C4-2B (cell line): ENCODE results near the gene PGAP2.
"Not testable (repeated sequence)": the region's sequence is repeated elsewhere in the genome, so short reads cannot be mapped to it uniquely, and the experiment has no call there.

Experiments used
- H3K27ac ChIP-seq: fragments of 450-650 bp; 2 replicates; pipeline ENCODE4 v1.5.1; 2017
- ZFX ChIP-seq: fragments of 450-650 bp; IDR thresholded peaks from 2 replicates; pipeline ENCODE4 v1.6.1; 2017
- TF ChIP-seq, protein P1 (sequence below): fragments of 450-650 bp; conservative IDR thresholded peaks from 2 replicates; pipeline ENCODE4 v1.5.1; 2017; ENCODE audit warnings: mild to moderate bottlenecking

The PGAP2 gene

DNA sequence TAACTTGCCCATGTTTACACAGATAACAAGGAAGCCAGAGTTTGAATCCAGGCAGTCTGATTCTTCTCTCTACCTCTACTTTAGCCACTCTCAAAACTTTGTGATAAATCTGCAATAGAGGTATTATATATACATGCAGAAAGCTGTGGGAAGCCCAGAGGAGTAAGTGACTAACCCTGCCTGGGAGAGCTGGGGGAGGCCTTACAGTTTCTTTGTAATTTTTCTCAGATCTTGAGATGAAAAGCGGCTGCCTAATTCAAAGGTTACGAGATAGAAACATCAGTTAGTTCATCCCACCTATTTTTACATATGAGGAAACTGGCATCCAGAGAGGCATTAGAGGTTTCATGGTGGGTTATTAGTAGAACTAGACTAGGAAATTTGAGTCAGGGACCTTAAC, 52.0 kb downstream of the PGAP2 start:
- H3K27ac ChIP-seq: no peak overlapping the region
- TF ChIP-seq ZFX: no peak
- TF ChIP-seq, protein P1, sequence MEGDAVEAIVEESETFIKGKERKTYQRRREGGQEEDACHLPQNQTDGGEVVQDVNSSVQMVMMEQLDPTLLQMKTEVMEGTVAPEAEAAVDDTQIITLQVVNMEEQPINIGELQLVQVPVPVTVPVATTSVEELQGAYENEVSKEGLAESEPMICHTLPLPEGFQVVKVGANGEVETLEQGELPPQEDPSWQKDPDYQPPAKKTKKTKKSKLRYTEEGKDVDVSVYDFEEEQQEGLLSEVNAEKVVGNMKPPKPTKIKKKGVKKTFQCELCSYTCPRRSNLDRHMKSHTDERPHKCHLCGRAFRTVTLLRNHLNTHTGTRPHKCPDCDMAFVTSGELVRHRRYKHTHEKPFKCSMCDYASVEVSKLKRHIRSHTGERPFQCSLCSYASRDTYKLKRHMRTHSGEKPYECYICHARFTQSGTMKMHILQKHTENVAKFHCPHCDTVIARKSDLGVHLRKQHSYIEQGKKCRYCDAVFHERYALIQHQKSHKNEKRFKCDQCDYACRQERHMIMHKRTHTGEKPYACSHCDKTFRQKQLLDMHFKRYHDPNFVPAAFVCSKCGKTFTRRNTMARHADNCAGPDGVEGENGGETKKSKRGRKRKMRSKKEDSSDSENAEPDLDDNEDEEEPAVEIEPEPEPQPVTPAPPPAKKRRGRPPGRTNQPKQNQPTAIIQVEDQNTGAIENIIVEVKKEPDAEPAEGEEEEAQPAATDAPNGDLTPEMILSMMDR: no peak

DNA sequence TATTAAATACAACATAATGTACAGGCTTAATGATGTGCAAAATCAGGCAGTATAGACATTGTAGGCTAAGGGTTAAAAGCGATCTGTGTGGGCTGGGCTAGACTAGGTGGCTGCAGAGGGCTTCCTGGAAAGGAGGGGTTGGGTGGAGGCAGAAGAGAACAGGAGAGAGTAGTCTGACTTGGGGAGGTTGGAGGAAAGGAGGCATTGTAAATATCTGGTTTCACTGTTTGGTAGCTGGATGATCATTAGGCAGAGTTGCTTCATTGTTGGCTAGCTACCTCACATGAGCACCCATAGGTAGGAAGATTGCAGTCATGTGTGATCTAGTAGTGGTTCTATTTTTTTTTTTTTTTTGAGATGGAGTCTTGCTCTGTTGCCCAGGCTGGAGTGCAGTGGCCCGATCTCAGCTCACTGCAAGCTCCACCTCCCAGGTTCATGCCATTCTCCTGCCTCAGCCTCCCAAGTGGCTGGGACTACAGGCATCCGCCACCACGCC, 52.6 kb downstream of the PGAP2 start:
- not testable (repeated sequence) for H3K27ac ChIP-seq

DNA sequence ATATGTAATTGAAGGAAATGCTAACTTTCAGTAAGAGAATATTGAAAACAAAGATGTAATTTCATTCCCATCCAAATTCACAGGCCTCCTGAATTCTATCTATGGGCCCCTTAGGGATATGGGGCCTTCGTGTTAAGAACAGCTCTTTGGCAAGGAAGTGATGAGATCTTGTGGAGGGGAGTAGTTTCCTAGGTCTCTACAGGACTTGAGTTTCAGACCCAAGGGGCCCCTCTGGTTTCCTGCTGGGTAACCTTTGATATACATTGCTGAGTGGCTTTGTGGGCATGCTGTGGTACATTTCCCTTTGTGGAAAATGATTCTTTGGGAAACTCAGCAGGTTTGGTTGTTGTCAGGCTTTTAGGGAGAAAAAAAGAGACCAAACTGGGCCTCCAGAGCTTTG, 53.3 kb downstream of the PGAP2 start:
- TF ChIP-seq ZFX: no peak
- TF ChIP-seq, protein P1: no peak
- H3K27ac ChIP-seq: no peak overlapping the region

DNA sequence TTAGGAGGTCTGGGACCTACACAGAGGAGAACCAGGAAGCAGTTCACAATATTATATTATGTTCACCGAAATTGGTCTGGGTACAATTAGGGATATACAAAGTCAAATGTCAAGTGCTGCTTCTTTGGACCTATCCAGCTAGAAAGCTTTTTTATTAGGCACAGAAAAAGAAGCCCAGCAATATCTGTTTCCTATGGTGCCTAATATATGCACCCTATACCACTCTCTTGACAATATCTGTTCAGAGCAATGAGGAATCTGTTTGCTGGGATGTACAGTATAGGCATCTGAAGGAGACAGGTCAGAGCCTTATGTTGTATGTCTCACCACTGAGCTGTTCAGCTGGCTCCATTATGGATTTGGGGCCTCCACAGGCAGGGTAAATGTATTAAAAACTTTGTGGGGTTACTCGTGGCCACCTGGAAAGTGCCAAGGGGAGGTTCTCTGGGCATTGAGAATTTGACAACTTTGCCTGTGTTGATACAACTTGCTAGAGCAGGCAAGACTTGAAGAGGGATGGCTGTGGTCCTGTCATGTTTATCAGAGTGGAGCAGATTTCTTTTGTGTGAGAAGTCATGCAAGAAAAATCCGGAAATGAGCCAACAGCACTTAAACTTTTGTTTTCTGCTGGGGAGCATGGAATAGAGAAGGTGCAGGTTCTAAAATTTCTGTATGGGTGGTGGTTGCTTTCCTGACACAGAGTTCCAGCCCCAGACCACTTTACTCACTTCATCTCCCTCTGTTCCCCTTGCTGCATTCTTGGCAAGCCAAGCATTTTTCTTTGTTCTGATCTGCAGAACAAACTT, 57.2 kb downstream of the PGAP2 start:
- no peak overlapping the region for H3K27ac ChIP-seq
- TF ChIP-seq, protein P1: no peak
- no peak for TF ChIP-seq ZFX

DNA sequence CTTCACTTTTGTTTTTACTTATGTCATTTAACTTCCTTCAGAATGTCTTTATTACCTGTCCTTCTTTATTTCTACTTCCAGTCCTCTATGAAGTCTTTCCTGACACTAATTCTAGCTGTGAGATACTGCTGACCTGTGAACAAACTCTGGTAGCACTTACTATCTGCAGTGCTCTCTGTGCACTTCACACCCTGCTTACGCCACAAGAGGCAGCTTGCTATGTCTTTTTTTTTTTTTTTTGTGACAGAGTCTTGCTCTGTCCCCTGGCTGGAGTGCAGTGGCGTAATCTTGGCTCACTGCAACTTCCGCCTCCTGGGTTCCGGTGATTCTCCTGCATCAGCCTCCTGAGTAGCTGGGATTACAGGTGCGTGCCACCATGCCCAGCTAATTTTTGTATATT, 57.8 kb downstream of the PGAP2 start:
- H3K27ac ChIP-seq: no peak overlapping the region
- TF ChIP-seq, protein P1: no peak
- TF ChIP-seq ZFX: no peak

DNA sequence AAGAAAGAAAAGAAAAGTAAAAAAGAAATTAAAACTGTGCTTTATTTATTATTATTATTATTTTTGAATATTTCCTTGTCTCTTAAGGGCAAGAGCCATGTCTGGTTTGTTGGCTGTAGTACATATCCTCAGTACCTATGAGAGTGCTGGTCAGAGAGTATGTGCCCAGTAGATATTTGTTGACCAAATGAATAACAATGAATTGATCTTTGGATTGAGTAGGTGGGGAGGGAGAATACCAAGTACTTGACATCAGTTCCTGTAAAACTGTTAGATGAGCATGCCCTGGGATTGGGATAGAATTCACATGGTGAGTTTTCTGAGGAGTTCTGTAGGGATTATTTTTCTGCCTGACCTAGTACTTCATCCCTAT, 58.5 kb downstream of the PGAP2 start:
- TF ChIP-seq, protein P1: no peak
- TF ChIP-seq ZFX: no peak
- no peak overlapping the region for H3K27ac ChIP-seq

DNA sequence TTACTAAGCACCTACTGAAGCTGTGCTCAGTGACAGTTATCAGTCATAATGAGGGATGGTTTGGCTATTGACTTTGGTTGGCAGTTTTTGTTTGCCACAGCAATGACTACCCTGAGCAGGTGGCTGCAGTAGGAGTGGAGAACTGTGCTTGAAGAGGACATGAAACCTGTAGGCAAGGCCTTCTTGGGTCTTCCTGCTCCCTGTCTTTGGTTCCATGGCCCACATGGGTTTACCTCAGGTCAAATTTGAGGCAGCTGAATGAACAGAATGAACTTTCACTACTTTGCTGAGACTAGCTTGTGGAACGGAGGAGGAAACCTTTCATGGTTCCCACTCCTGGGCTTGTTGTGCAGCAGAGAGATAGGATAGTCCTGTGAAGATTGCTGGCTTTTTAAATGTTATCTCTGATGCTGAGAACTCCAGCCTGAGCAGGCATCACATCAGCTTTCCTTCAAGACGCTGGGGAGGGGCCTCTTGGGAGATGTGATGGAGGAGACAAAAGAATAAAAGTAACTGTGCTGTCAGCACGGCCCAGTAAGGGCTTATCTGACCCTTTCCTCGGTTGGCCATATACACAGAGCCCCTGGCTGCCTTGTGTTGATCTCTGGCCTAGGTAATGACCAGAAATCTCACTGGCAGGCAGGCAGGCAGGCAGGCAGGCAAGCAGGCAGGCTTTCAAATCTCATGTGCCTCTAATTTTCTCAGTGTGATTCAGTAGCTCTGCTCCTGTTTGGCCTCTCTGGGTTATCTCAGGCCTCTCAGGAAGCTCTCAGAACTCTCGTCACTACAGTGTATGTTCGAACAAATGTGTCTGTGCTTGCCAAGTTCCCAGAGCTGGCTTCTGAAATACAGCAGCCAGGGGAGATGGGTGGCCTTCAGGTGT, 59.1 kb downstream of the PGAP2 start:
- TF ChIP-seq, protein P1: no peak
- TF ChIP-seq ZFX: no peak
- no peak overlapping the region for H3K27ac ChIP-seq
